GM23338 (cell line): Measurements from ENCODE around the gene SLC66A2. TPM values are rescaled to one million over a fixed set of nuclear protein-coding genes. Genes with fewer than 3 reads are reported as not detected.

Experiments
- ATAC-seq: fragments of 200-7000 bp; cut with Tn5 transposase; 3 replicates; pipeline ENCODE4 v1.9.1; 2020
- DNase-seq: peaks from one replicate; pipeline ENCODE4 v3.0.0-alpha.2; 2015; ENCODE audit warnings: low spot score
- H2AFZ ChIP-seq: fragments of 200-600 bp; sonication (generic); 2 replicates; pipeline ENCODE4 v1.8.0; 2016; ENCODE audit warnings: antibody characterized with exemption, mild to moderate bottlenecking, moderate library complexity
- H3F3A ChIP-seq: fragments of 200-600 bp; sonication (generic); replicated peaks from 2 replicates; pipeline ENCODE4 v1.8.0; 2017; ENCODE audit warnings: antibody characterized with exemption, mixed run types, low read depth
- H3K27ac ChIP-seq: fragments of 200-600 bp; sonication (generic); 2 replicates; pipeline ENCODE4 v1.6.1; 2016; ENCODE audit warnings: low read depth
- H3K27me3 ChIP-seq: fragments of 200-600 bp; sonication (generic); 2 replicates; pipeline ENCODE4 v1.8.0; 2016; ENCODE audit warnings: mild to moderate bottlenecking, mixed run types, moderate library complexity; ENCODE audit not compliant: insufficient read depth
- H3K36me3 ChIP-seq: fragments of 200-600 bp; sonication (generic); 2 replicates; pipeline ENCODE4 v1.8.0; 2016; ENCODE audit warnings: mild to moderate bottlenecking; ENCODE audit not compliant: insufficient read depth
- H3K4me1 ChIP-seq: fragments of 200-600 bp; sonication (generic); 2 replicates; pipeline ENCODE4 v1.8.0; 2016; ENCODE audit warnings: mild to moderate bottlenecking, moderate library complexity; ENCODE audit not compliant: insufficient read depth
- H3K4me2 ChIP-seq: fragments of 200-600 bp; sonication (generic); 2 replicates; pipeline ENCODE4 v1.7.1; 2017; ENCODE audit warnings: mixed run types
- H3K4me3 ChIP-seq: fragments of 200-600 bp; sonication (generic); 2 replicates; pipeline ENCODE4 v1.6.1; 2016; ENCODE audit warnings: mixed run types
- H3K79me2 ChIP-seq: fragments of 200-600 bp; sonication (generic); replicated peaks from 2 replicates; pipeline ENCODE4 v1.8.0; 2017; ENCODE audit warnings: mild to moderate bottlenecking; ENCODE audit not compliant: insufficient read depth
- H3K9me2 ChIP-seq: fragments of 200-600 bp; sonication (generic); 2 replicates; pipeline ENCODE4 v1.8.0; 2017; ENCODE audit not compliant: insufficient read depth
- H4K20me1 ChIP-seq: fragments of 200-600 bp; sonication (generic); replicated peaks from 2 replicates; pipeline ENCODE4 v1.8.0; 2017; ENCODE audit warnings: mild to moderate bottlenecking; ENCODE audit not compliant: insufficient read depth
- H3K27ac Mint-ChIP-seq: 2 replicates; pipeline ENCODE4 v1.8.0; 2020; ENCODE audit warnings: inconsistent platforms, mild to moderate bottlenecking, moderate library complexity, mixed read lengths
- H3K27me3 Mint-ChIP-seq: 3 replicates; pipeline ENCODE4 v1.8.0; 2022; ENCODE audit warnings: low read depth, mild to moderate bottlenecking, moderate library complexity, mixed read lengths, inconsistent platforms; ENCODE audit not compliant: insufficient read depth, poor library complexity
- H3K36me3 Mint-ChIP-seq: 3 replicates; pipeline ENCODE4 v1.8.0; 2021; ENCODE audit warnings: low read depth, mild to moderate bottlenecking, inconsistent platforms, moderate library complexity, mixed read lengths
- H3K4me1 Mint-ChIP-seq: 3 replicates; pipeline ENCODE4 v1.8.0; 2020; ENCODE audit warnings: mild to moderate bottlenecking, inconsistent platforms, mixed read lengths
- H3K4me3 Mint-ChIP-seq: 3 replicates; pipeline ENCODE4 v1.8.0; 2021; ENCODE audit warnings: moderate library complexity, mild to moderate bottlenecking, inconsistent platforms, mixed read lengths
- H3K9me3 Mint-ChIP-seq: 3 replicates; pipeline ENCODE4 v1.8.0; 2020; ENCODE audit warnings: moderate library complexity, mild to moderate bottlenecking, inconsistent platforms, mixed read lengths
- EZH2 ChIP-seq: fragments of 200-600 bp; sonication (generic); IDR thresholded peaks from one replicate; pipeline ENCODE4 v1.8.0; 2017; ENCODE audit warnings: antibody characterized with exemption, mild to moderate bottlenecking, low read depth; ENCODE audit not compliant: unreplicated experiment
- EZH2phosphoT487 ChIP-seq: fragments of 200-600 bp; sonication (generic); IDR thresholded peaks from one replicate; pipeline ENCODE4 v1.8.1; 2018; ENCODE audit warnings: antibody characterized with exemption; ENCODE audit not compliant: unreplicated experiment
- JUNB ChIP-seq: IDR thresholded peaks from one replicate; pipeline ENCODE4 v1.6.1; 2016; ENCODE audit warnings: antibody characterized with exemption; ENCODE audit not compliant: unreplicated experiment
- NANOG ChIP-seq: IDR thresholded peaks from 2 replicates; pipeline ENCODE4 v1.6.1; 2016; ENCODE audit warnings: antibody characterized with exemption, borderline replicate concordance
- POLR2AphosphoS5 ChIP-seq: IDR thresholded peaks from 2 replicates; pipeline ENCODE4 v1.6.1; 2016; ENCODE audit warnings: antibody characterized with exemption, low read depth
- STAT1 ChIP-seq: IDR thresholded peaks from one replicate; pipeline ENCODE4 v1.6.1; 2016; ENCODE audit warnings: antibody characterized with exemption; ENCODE audit not compliant: unreplicated experiment
- ZNF114 ChIP-seq: fragments of 250-450 bp; sonication (Bioruptor Pico); IDR thresholded peaks from 2 replicates; pipeline ENCODE4 v1.5.0; 2020; ENCODE audit warnings: mild to moderate bottlenecking, moderate library complexity
- ZNF331 ChIP-seq: fragments of 250-450 bp; sonication (Bioruptor Pico); IDR thresholded peaks from 2 replicates; pipeline ENCODE4 v1.5.0; 2020; ENCODE audit warnings: low read depth, mild to moderate bottlenecking, moderate library complexity
- polyA plus RNA-seq: library from polyadenylated mRNA; unstranded; fragments of >200 nt; fragmentation: Nextera tagmentation; extraction: Ambion mirVana; gene quantifications from 2 replicates; pipeline ENCODE4 v1.2.1, GENCODE V29; 2016
- total RNA-seq: library from RNA; depleted of rRNA; stranded (reverse); fragments of >200 nt; shearing (Covaris generic); gene quantifications from 2 replicates; pipeline ENCODE4 v1.2.3, GENCODE V29; 2014
- TF ChIP-seq, protein P1 (sequence below): IDR thresholded peaks from one replicate; pipeline ENCODE4 v1.6.1; 2018; ENCODE audit warnings: antibody characterized with exemption; ENCODE audit not compliant: unreplicated experiment
- TF ChIP-seq, protein P2 (sequence below): IDR thresholded peaks from 2 replicates; pipeline ENCODE4 v1.6.1; 2016; ENCODE audit warnings: antibody characterized with exemption
- TF ChIP-seq, protein P3 (sequence below), 2 experiments: fragments of 200-600 bp in 1 of 2; sonication (generic) in 1 of 2; conservative IDR thresholded peaks; 2 replicates each; pipeline versions ENCODE4 v1.5.1 to v1.6.1; 2016 to 2017; ENCODE audit warnings: antibody characterized with exemption in 2 of 2, low read depth in 2 of 2, mild to moderate bottlenecking in 2 of 2, moderate library complexity in 1 of 2

Gene SLC66A2
- total and polyA plus RNA-seq, 2 experiments from 2014 or later, result 4.0 to 18.1 TPM

DNA sequence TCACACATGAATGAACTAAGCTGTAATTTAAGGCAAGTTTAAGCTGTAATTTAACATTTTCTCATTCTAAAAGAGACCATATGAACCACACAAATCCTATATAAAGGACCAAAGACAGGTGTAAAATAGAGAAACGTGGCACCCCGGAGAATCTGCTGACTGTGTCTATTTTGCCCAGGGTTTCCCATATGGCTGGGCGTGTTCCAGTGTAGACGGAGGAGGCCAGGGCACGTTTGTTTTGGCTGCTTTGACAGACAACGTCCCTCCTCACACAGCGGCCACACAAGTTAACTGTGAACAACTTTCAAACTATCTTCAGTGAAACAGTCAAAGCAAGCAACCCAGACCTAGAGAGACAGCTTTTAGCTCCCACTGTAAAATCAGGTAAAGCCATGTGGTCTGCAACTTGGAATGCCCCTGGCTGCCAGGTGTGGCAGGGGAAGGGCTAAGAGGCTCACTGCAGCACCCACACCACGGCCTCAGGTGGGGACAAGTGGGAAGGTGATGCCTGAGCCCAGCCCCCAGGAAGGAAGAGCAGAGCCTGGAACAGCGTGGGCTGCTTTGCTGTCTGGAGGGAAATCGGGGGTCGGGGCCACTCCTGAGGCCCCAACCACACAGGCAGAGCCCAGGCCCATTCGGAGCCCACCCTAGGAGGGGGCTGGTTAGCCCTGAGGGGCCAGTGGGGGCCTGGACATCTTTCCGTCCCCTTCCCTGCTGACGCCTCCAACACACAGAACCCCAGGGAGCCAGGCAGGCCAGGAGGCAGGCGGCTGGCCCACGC is 40.7 kb downstream of the SLC66A2 start:
- no peaks in the 10 kb centered on the region for H3K79me2 ChIP-seq
- no peaks in the 10 kb centered on the region for H3F3A ChIP-seq
- TF ChIP-seq, protein P1, sequence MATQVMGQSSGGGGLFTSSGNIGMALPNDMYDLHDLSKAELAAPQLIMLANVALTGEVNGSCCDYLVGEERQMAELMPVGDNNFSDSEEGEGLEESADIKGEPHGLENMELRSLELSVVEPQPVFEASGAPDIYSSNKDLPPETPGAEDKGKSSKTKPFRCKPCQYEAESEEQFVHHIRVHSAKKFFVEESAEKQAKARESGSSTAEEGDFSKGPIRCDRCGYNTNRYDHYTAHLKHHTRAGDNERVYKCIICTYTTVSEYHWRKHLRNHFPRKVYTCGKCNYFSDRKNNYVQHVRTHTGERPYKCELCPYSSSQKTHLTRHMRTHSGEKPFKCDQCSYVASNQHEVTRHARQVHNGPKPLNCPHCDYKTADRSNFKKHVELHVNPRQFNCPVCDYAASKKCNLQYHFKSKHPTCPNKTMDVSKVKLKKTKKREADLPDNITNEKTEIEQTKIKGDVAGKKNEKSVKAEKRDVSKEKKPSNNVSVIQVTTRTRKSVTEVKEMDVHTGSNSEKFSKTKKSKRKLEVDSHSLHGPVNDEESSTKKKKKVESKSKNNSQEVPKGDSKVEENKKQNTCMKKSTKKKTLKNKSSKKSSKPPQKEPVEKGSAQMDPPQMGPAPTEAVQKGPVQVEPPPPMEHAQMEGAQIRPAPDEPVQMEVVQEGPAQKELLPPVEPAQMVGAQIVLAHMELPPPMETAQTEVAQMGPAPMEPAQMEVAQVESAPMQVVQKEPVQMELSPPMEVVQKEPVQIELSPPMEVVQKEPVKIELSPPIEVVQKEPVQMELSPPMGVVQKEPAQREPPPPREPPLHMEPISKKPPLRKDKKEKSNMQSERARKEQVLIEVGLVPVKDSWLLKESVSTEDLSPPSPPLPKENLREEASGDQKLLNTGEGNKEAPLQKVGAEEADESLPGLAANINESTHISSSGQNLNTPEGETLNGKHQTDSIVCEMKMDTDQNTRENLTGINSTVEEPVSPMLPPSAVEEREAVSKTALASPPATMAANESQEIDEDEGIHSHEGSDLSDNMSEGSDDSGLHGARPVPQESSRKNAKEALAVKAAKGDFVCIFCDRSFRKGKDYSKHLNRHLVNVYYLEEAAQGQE, result no peak
- TF ChIP-seq EZH2, result no peak
- no peak for TF ChIP-seq ZNF331 (CRISPR knock-in tag)
- H3K36me3 Mint-ChIP-seq, result peaks cover 9% of the 10 kb centered on the region; the same call in 1 of the 3 replicates
- H4K20me1 ChIP-seq, result no peaks in the 10 kb centered on the region
- H3K27me3 ChIP-seq, result no peaks in the 10 kb centered on the region
- peaks cover 11% of the 10 kb centered on the region for H3K27me3 Mint-ChIP-seq
- peaks cover 3% of the 10 kb centered on the region; the same call in 1 of the 3 replicates for H3K9me3 Mint-ChIP-seq
- H3K4me1 ChIP-seq, result no peaks in the 10 kb centered on the region
- H3K27ac ChIP-seq, result no peak overlapping the region
- peak overlapping the region; percentile 56 for H3K4me3 Mint-ChIP-seq
- no peak overlapping the region for H3K27ac Mint-ChIP-seq
- no peak; the same call in 1 of the 3 replicates for ATAC-seq
- H3K9me2 ChIP-seq, result no peaks in the 10 kb centered on the region
- H3K4me2 ChIP-seq, result peak overlapping the region; percentile 64; the same call in 1 of the 2 replicates
- peaks cover 18% of the 10 kb centered on the region for H3K4me1 Mint-ChIP-seq
- no peak overlapping the region for H2AFZ ChIP-seq
- H3K4me3 ChIP-seq, result no peak overlapping the region
- no peak for DNase-seq
- H3K36me3 ChIP-seq, result no peaks in the 10 kb centered on the region

DNA sequence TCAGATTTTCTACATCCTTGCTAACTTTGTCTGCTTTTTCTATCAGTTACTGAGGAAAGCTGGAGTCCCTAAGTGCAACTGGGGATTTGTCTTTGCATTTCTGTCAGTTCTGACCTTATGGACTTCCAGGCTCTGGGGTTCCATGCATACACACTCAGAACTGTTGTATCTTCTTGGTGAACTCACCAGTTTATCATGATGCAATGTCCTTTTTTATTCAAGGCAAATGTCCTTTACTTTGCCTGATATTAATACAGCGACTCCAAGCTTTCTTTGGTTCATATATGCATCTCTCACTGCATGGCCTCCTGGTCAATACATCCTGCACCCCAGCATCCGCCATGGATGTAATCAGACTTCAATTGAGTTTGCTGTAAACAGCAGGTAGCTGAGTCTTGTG is 44.7 kb downstream of the SLC66A2 start:
- DNase-seq, result no peak
- peaks cover 7% of the 10 kb centered on the region for H3K9me3 Mint-ChIP-seq
- H3K4me1 ChIP-seq, result no peaks in the 10 kb centered on the region
- H3K27me3 Mint-ChIP-seq, result peaks cover under 1% of the 10 kb centered on the region
- H3K9me2 ChIP-seq, result no peaks in the 10 kb centered on the region
- H3K79me2 ChIP-seq, result no peaks in the 10 kb centered on the region
- H2AFZ ChIP-seq, result no peak overlapping the region
- H3F3A ChIP-seq, result no peaks in the 10 kb centered on the region
- H3K4me1 Mint-ChIP-seq, result peaks cover 6% of the 10 kb centered on the region; the same call in 2 of the 3 replicates
- H4K20me1 ChIP-seq, result no peaks in the 10 kb centered on the region
- H3K4me2 ChIP-seq, result no peak overlapping the region
- no peak for ATAC-seq
- no peak overlapping the region for H3K27ac ChIP-seq
- H3K36me3 ChIP-seq, result no peaks in the 10 kb centered on the region
- no peak overlapping the region for H3K27ac Mint-ChIP-seq
- no peaks in the 10 kb centered on the region for H3K27me3 ChIP-seq
- no peak overlapping the region for H3K4me3 Mint-ChIP-seq
- peaks cover 19% of the 10 kb centered on the region for H3K36me3 Mint-ChIP-seq
- H3K4me3 ChIP-seq, result no peak overlapping the region
- TF ChIP-seq, protein P2, sequence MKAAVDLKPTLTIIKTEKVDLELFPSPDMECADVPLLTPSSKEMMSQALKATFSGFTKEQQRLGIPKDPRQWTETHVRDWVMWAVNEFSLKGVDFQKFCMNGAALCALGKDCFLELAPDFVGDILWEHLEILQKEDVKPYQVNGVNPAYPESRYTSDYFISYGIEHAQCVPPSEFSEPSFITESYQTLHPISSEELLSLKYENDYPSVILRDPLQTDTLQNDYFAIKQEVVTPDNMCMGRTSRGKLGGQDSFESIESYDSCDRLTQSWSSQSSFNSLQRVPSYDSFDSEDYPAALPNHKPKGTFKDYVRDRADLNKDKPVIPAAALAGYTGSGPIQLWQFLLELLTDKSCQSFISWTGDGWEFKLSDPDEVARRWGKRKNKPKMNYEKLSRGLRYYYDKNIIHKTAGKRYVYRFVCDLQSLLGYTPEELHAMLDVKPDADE, result no peak
- TF ChIP-seq NANOG (no peak), POLR2AphosphoS5 (no peak), ZNF114 (CRISPR knock-in tag) (no peak), EZH2phosphoT487 (no peak), EZH2 (no peak), JUNB (no peak), STAT1 (no peak)
- TF ChIP-seq, protein P1, result no peak
- TF ChIP-seq, protein P3, sequence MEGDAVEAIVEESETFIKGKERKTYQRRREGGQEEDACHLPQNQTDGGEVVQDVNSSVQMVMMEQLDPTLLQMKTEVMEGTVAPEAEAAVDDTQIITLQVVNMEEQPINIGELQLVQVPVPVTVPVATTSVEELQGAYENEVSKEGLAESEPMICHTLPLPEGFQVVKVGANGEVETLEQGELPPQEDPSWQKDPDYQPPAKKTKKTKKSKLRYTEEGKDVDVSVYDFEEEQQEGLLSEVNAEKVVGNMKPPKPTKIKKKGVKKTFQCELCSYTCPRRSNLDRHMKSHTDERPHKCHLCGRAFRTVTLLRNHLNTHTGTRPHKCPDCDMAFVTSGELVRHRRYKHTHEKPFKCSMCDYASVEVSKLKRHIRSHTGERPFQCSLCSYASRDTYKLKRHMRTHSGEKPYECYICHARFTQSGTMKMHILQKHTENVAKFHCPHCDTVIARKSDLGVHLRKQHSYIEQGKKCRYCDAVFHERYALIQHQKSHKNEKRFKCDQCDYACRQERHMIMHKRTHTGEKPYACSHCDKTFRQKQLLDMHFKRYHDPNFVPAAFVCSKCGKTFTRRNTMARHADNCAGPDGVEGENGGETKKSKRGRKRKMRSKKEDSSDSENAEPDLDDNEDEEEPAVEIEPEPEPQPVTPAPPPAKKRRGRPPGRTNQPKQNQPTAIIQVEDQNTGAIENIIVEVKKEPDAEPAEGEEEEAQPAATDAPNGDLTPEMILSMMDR (conservative IDR thresholded peaks at IDR 0.05; ENCODE audit: low read depth in 2 of 2), result no peak
